Neural cell (in vitro differentiated cells): ENCODE data around the gene NOP9. TPM values are rescaled to one million over a fixed set of nuclear protein-coding genes. Genes with fewer than 3 reads are reported as not detected.

Experiments used
- H2AFZ ChIP-seq: fragments of 200-600, 300-800 bp; sonication (generic), shearing (Covaris generic); 2 replicates; pipeline ENCODE4 v1.6.0; 2014; ENCODE audit warnings: low read depth, mild to moderate bottlenecking, antibody characterized with exemption, low read length, moderate library complexity
- H3F3A ChIP-seq: fragments of 200-600 bp; shearing (Covaris generic); 2 replicates; pipeline ENCODE4 v1.6.1; 2016; ENCODE audit warnings: mild to moderate bottlenecking, moderate library complexity, mixed read lengths, antibody characterized with exemption, low read length; ENCODE audit not compliant: insufficient read depth, poor library complexity, severe bottlenecking
- H3K27ac ChIP-seq: fragments of 200-600, 300-800 bp; sonication (generic), shearing (Covaris generic); 2 replicates; pipeline ENCODE4 v1.5.1; 2014; ENCODE audit warnings: mild to moderate bottlenecking, low read length, moderate library complexity
- H3K27me3 ChIP-seq: fragments of 300-800, 200-600 bp; sonication (generic), shearing (Covaris generic); 2 replicates; pipeline ENCODE4 v1.6.0; 2014; ENCODE audit warnings: mild to moderate bottlenecking, low read depth, low read length, moderate library complexity; ENCODE audit not compliant: insufficient read depth
- H3K36me3 ChIP-seq: fragments of 300-800, 200-600 bp; sonication (generic), shearing (Covaris generic); 2 replicates; pipeline ENCODE4 v1.5.1; 2014; ENCODE audit warnings: mild to moderate bottlenecking, antibody characterized with exemption, low read length, moderate library complexity; ENCODE audit not compliant: insufficient read depth
- H3K4me2 ChIP-seq: fragments of 300-800, 200-600 bp; sonication (generic), shearing (Covaris generic); 2 replicates; pipeline ENCODE4 v1.6.0; 2014; ENCODE audit warnings: mild to moderate bottlenecking, low read length
- H3K4me3 ChIP-seq: fragments of 300-800, 200-600 bp; sonication (generic), shearing (Covaris generic); 2 replicates; pipeline ENCODE4 v1.5.1; 2014; ENCODE audit warnings: mild to moderate bottlenecking, low read length, moderate library complexity
- H3K79me2 ChIP-seq: fragments of 200-600 bp; shearing (Covaris generic); replicated peaks from 2 replicates; pipeline ENCODE4 v1.6.0; 2014; ENCODE audit warnings: mild to moderate bottlenecking, low read length, moderate library complexity; ENCODE audit not compliant: insufficient read depth
- H3K9ac ChIP-seq: fragments of 300-800, 200-600 bp; sonication (generic), shearing (Covaris generic); 2 replicates; pipeline ENCODE4 v1.6.1; 2016; ENCODE audit warnings: mild to moderate bottlenecking, low read length, mixed read lengths
- H3K9me2 ChIP-seq: fragments of 200-600 bp; shearing (Covaris generic); 2 replicates; pipeline ENCODE4 v1.6.1; 2016; ENCODE audit warnings: mild to moderate bottlenecking, low read length, mixed read lengths; ENCODE audit not compliant: insufficient read depth
- H3K9me3 ChIP-seq: fragments of 200-600, 300-800 bp; sonication (generic), shearing (Covaris generic); 2 replicates; pipeline ENCODE4 v1.6.1; 2016; ENCODE audit warnings: mild to moderate bottlenecking, mixed run types, low read length, moderate library complexity, mixed read lengths
- H4K20me1 ChIP-seq: fragments of 200-600 bp; shearing (Covaris generic); 2 replicates; pipeline ENCODE4 v1.6.1; 2016; ENCODE audit warnings: mild to moderate bottlenecking, mixed run types; ENCODE audit not compliant: insufficient read depth
- EP300 ChIP-seq: fragments of 450-650 bp; conservative IDR thresholded peaks from 2 replicates; pipeline ENCODE4 v1.6.1; 2014; ENCODE audit warnings: antibody characterized with exemption, mild to moderate bottlenecking, moderate library complexity; ENCODE audit not compliant: poor library complexity, severe bottlenecking
- EZH2 ChIP-seq: fragments of 200-600, 300-800 bp; shearing (Covaris generic), sonication (generic); IDR thresholded peaks from 2 replicates; pipeline ENCODE4 v1.6.1; 2014; ENCODE audit warnings: antibody characterized with exemption, low read length, borderline replicate concordance, mild to moderate bottlenecking; ENCODE audit not compliant: insufficient read depth, poor library complexity, severe bottlenecking
- MXI1 ChIP-seq: fragments of 450-650 bp; conservative IDR thresholded peaks from 2 replicates; pipeline ENCODE4 v1.6.1; 2014; ENCODE audit warnings: antibody characterized with exemption, mild to moderate bottlenecking; ENCODE audit not compliant: poor library complexity, severe bottlenecking
- POLR2AphosphoS5 ChIP-seq: IDR thresholded peaks from 2 replicates; pipeline ENCODE4 v1.6.1; 2012
- RAD21 ChIP-seq: fragments of 450-650 bp; conservative IDR thresholded peaks from 2 replicates; pipeline ENCODE4 v1.6.1; 2014; ENCODE audit warnings: antibody characterized with exemption, mild to moderate bottlenecking, moderate library complexity
- SMC3 ChIP-seq: fragments of 450-650 bp; conservative IDR thresholded peaks from 2 replicates; pipeline ENCODE4 v1.6.1; 2014; ENCODE audit warnings: antibody characterized with exemption, mild to moderate bottlenecking, moderate library complexity; ENCODE audit not compliant: poor library complexity
- TAF1 ChIP-seq: IDR thresholded peaks from 2 replicates; pipeline ENCODE4 v1.6.1; 2012; ENCODE audit warnings: low read depth
- polyA plus RNA-seq: library from polyadenylated mRNA; depleted of rRNA; stranded (reverse); fragments of >200 nt; gene quantifications from 2 replicates; pipeline ENCODE4 v1.2.3, GENCODE V29; 2014
- TF ChIP-seq, protein P1 (sequence below): IDR thresholded peaks from 2 replicates; pipeline ENCODE4 v1.6.1; 2012; ENCODE audit warnings: borderline replicate concordance
- TF ChIP-seq, protein P2 (sequence below): fragments of 450-650 bp; IDR thresholded peaks from 2 replicates; pipeline ENCODE4 v1.5.1; 2014; ENCODE audit warnings: antibody characterized with exemption, mild to moderate bottlenecking, moderate library complexity; ENCODE audit not compliant: poor library complexity, severe bottlenecking

NOP9 gene
- polyA plus RNA-seq, 1 donor from 2014 or later, result 13.0 TPM

- no peak overlapping the region for H3K9ac ChIP-seq
- no peaks in the 10 kb centered on the region for H4K20me1 ChIP-seq
- H3K36me3 ChIP-seq, result no peaks in the 10 kb centered on the region
- H3K79me2 ChIP-seq, result no peaks in the 10 kb centered on the region
- H2AFZ ChIP-seq, result no peak overlapping the region
- H3K9me3 ChIP-seq, result no peaks in the 10 kb centered on the region
- H3F3A ChIP-seq, result no peaks in the 10 kb centered on the region
- TF ChIP-seq, protein P1, sequence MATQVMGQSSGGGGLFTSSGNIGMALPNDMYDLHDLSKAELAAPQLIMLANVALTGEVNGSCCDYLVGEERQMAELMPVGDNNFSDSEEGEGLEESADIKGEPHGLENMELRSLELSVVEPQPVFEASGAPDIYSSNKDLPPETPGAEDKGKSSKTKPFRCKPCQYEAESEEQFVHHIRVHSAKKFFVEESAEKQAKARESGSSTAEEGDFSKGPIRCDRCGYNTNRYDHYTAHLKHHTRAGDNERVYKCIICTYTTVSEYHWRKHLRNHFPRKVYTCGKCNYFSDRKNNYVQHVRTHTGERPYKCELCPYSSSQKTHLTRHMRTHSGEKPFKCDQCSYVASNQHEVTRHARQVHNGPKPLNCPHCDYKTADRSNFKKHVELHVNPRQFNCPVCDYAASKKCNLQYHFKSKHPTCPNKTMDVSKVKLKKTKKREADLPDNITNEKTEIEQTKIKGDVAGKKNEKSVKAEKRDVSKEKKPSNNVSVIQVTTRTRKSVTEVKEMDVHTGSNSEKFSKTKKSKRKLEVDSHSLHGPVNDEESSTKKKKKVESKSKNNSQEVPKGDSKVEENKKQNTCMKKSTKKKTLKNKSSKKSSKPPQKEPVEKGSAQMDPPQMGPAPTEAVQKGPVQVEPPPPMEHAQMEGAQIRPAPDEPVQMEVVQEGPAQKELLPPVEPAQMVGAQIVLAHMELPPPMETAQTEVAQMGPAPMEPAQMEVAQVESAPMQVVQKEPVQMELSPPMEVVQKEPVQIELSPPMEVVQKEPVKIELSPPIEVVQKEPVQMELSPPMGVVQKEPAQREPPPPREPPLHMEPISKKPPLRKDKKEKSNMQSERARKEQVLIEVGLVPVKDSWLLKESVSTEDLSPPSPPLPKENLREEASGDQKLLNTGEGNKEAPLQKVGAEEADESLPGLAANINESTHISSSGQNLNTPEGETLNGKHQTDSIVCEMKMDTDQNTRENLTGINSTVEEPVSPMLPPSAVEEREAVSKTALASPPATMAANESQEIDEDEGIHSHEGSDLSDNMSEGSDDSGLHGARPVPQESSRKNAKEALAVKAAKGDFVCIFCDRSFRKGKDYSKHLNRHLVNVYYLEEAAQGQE, result no peak
- no peak for TF ChIP-seq MXI1
- TF ChIP-seq, protein P2, sequence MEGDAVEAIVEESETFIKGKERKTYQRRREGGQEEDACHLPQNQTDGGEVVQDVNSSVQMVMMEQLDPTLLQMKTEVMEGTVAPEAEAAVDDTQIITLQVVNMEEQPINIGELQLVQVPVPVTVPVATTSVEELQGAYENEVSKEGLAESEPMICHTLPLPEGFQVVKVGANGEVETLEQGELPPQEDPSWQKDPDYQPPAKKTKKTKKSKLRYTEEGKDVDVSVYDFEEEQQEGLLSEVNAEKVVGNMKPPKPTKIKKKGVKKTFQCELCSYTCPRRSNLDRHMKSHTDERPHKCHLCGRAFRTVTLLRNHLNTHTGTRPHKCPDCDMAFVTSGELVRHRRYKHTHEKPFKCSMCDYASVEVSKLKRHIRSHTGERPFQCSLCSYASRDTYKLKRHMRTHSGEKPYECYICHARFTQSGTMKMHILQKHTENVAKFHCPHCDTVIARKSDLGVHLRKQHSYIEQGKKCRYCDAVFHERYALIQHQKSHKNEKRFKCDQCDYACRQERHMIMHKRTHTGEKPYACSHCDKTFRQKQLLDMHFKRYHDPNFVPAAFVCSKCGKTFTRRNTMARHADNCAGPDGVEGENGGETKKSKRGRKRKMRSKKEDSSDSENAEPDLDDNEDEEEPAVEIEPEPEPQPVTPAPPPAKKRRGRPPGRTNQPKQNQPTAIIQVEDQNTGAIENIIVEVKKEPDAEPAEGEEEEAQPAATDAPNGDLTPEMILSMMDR, result no peak
- TF ChIP-seq TAF1, result no peak
- no peak overlapping the region for H3K27ac ChIP-seq
- peak overlapping the region; percentile 54 for H3K4me3 ChIP-seq
- H3K9me2 ChIP-seq, result no peaks in the 10 kb centered on the region
- H3K27me3 ChIP-seq, result peaks cover 65% of the 10 kb centered on the region
- H3K4me2 ChIP-seq, result no peak overlapping the region
Measured at GRCh38 chr14:24331731-24332267, 32.1 kb downstream of the NOP9 start.

DNA sequence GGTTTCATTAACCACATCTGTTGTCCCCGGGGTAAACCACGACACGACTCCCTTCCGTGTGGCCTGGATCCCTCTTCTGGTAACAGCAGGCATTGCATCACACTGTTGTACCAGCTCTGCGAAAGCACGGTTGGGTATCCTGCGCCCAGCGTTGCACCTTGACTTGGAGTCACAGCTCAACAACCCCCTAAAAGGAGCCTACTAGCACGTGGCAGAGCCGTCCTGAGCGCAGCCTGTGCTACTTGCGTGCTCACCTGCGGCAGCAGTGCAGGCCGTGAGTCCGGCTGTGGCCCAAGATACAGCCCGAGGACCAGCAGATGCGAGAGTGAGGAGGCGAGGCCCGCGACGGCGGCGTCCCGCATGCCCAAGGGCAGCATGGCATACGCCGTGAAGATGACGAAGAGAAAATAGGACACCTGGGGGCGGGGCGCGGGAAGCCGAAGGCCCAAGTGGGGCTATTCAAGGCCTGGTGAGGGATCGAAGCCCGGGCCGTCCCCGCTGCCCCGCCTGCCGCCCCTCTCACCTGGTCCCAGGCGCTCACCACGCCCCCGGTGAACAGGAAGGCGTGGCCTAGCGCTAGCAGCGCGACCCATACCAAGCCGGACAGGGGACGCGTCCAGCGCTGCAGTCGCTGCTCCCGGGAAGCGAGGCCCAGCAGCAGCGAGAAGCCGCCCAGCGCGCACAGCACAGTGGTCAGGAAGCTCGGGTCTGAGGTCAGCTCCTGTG is 32.8 kb downstream of the NOP9 start:
- H3K9ac ChIP-seq, result no peak overlapping the region
- no peaks in the 10 kb centered on the region for H3K9me2 ChIP-seq
- no peak overlapping the region for H3K4me2 ChIP-seq
- no peaks in the 10 kb centered on the region for H3F3A ChIP-seq
- no peaks in the 10 kb centered on the region for H4K20me1 ChIP-seq
- H2AFZ ChIP-seq, result no peak overlapping the region
- H3K9me3 ChIP-seq, result no peaks in the 10 kb centered on the region
- H3K79me2 ChIP-seq, result no peaks in the 10 kb centered on the region
- peak overlapping the region; percentile 54 for H3K4me3 ChIP-seq
- H3K27me3 ChIP-seq, result peaks cover 71% of the 10 kb centered on the region
- H3K27ac ChIP-seq, result no peak overlapping the region
- TF ChIP-seq TAF1, result no peak
- TF ChIP-seq RAD21, result peak; percentile 44
- peak; percentile 56 for TF ChIP-seq SMC3
- TF ChIP-seq EP300, result no peak
- TF ChIP-seq EZH2, result no peak
- TF ChIP-seq MXI1, result no peak
- no peak for TF ChIP-seq POLR2AphosphoS5
- TF ChIP-seq, protein P2, result peak; percentile 70
- TF ChIP-seq, protein P1, result no peak
- no peaks in the 10 kb centered on the region for H3K36me3 ChIP-seq
